PC-3 (cell line): Measurements from ENCODE around the gene E2F7.

Source experiments
- CTCF ChIP-seq: fragments of 300-600 bp; sonication (generic); conservative IDR thresholded peaks from 2 replicates; pipeline ENCODE4 v1.5.1; 2017; ENCODE audit warnings: antibody characterized with exemption, low read depth, mild to moderate bottlenecking, low read length
- EZH2phosphoT487 ChIP-seq: fragments of 300-600 bp; sonication (generic); IDR thresholded peaks from 2 replicates; pipeline ENCODE4 v1.6.1; 2018; ENCODE audit warnings: mild to moderate bottlenecking, antibody characterized with exemption, low read length, borderline replicate concordance

GRCh38 chr12:77060136-77060882, 5.1 kb downstream of the E2F7 start:
- TF ChIP-seq CTCF (no peak), EZH2phosphoT487 (no peak)
